ENCODE data around the gene LRFN2.

Gene LRFN2

GRCh38 chr6:40485300-40485699 is 101.9 kb downstream of the LRFN2 start:
- FAIRE-seq (no peak), DNase-seq (ENCODE audit: extremely low spot score, insufficient read length, low read depth) (no peak)

- DNase-seq (ENCODE audit: extremely low spot score, insufficient read length, low read depth) (no peak), FAIRE-seq (no peak)
Measured at GRCh38 chr6:40484066-40484465, 103.1 kb downstream of the LRFN2 start.

GRCh38 chr6:40482532-40482931 is 104.6 kb downstream of the LRFN2 start:
- FAIRE-seq, result no peak

DNA sequence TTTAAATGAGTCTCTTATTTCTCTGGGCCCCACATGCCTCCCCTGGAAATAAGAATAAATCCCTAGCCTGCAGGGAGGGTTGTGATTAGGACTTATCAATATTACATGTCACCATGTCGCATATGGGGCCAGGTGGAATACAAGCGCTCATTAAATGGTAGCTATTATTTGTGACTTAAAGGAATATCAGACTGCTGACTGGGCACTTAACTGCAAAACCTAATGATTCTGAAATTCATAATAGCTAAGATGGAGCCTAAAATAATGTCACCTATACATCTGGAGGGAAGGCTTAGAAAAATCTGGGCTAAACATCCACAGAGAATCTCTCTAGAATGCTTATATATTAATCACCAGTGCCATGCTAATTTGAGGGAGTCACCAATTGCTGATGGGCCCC is 106.5 kb downstream of the LRFN2 start:
- FAIRE-seq, result no peak
- DNase-seq (ENCODE audit: extremely low spot score, insufficient read length, low read depth), result no peak

More at GRCh38 chr6:40482532-40482931, 104.6 kb downstream of the LRFN2 start:
- DNase-seq (ENCODE audit: extremely low spot score, insufficient read length, low read depth), result no peak

DNA sequence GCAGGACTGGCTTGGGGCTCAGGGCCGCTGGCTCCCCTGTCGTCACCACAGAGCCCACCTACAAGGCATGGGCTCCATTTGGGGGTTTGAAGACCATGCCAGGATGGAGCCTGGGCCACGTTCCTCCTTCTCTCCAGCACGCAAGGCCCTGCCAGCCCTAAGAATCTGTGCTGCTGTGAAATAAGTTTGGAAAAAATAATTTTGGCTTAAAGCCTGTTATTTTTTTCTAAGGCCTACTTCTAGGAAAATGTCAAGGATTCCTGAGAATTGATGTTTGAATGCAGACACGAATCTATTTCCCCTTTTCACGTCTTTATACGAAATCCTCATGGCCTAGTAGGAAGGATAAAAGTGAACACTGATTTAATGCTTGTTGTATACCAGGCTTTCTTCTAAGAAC is 107.5 kb downstream of the LRFN2 start:
- FAIRE-seq (no peak), DNase-seq (ENCODE audit: extremely low spot score, insufficient read length, low read depth) (no peak)

DNA sequence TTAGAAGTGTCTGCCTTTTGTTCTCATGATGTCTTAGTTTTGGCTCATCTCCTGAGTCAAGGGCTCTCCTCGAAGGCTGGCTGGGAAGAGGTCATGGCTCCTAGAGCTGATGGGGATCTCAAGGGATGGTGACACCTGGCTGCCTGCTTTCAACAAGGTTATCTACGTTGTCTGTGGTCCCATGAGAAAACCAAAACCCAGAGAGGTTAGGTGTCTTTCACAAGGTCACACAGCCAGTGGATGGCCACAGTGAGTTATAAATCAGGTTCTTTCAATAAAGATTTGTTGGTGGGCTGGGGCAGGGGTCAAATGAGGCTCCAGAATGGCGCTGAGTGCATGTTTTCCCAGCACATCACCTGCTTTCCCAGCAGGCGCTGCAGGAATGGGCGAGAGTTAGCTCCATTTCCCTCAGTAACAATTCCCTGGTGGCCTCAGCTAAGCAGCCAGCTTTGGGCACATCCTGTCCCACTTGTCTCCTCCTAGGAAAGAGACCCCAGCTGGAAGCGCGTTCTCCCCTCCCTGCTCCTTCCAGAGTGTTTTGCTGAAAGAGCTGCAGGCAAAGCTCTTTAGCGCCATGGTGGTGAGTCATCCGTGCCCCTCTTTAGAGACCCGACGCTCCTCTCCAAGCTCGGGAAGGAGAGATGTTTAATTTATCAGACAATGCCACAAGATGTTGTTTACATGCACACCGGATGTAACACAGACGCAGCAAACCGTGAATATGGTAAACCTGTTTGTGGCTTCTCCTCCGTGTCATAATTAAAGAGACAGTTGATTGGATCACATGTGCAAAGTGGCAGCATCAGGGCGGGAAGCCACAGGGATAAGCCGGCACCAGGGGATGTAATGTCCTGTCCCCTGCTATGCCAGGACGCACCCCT is 109.7 kb downstream of the LRFN2 start:
- peak; percentile 2 for DNase-seq (ENCODE audit: extremely low spot score, insufficient read length, low read depth)
- no peak for FAIRE-seq

DNA sequence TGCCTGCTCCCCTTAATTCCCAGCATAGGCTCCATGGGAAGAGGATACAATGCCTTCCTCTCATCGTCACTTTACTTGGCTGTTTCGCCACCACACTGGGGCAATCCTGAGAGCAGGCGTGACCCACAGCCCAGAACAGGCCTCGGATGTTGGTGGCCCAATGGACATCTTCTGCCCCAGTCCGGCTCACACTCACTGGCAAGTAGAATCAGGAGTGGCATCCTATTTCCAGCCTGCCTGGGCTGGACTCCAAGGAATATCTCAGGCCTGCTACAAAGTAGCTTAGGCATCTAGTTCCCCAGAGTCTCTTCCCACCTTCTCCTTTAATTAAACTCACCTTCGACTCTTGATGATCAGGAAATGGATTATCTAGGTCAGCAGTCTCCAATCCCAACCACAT is 110.5 kb downstream of the LRFN2 start:
- no peak for FAIRE-seq

DNA sequence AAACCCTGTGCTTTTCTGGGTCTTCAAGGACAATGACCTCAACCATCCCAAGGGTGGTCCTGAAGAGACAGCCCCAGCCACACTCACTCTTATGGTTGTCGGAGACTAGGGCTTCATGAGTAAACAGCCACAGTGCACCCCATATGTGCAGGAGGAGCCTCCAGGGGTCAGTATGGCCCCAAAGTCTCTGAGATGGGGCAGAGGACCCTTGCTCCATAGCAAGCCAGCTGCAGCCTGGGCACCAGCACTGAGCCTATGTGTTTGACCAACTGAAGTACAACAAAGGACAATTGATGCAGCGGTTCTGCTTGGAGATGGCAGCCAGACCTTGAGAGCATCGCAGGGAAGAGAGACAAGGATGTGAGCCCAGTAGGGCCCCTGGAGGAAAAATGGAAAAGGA is 112.2 kb downstream of the LRFN2 start:
- DNase-seq (ENCODE audit: extremely low spot score, insufficient read length, low read depth) (no peak), FAIRE-seq (no peak)

More for the DNA sequence above, 110.5 kb downstream of the LRFN2 start:
- DNase-seq (ENCODE audit: extremely low spot score, insufficient read length, low read depth), result no peak

DNA sequence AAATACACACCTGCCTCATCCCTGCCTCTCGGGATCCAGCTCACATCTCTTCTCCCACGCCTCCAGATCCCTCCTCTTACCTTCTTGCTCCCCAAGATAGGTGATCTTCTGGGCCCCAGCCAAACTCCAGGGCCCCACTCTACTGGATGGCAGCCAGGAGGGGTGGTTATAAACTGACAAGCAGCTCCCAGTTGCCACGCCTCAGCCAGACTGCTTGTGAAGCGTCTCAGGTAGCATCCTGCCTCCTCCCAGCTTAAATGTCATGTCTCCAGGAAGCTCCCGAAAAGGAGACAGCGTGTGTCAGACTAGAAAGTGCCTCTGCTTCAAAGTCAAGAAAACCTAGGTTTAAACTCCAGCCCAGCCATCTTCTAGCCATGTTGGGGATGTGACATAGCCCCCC is 114.1 kb downstream of the LRFN2 start:
- FAIRE-seq, result no peak
- DNase-seq (ENCODE audit: extremely low spot score, insufficient read length, low read depth), result no peak

- FAIRE-seq, result no peak
- DNase-seq (ENCODE audit: extremely low spot score, insufficient read length, low read depth), result no peak
Measured at GRCh38 chr6:40472353-40472752, 114.8 kb downstream of the LRFN2 start.

DNA sequence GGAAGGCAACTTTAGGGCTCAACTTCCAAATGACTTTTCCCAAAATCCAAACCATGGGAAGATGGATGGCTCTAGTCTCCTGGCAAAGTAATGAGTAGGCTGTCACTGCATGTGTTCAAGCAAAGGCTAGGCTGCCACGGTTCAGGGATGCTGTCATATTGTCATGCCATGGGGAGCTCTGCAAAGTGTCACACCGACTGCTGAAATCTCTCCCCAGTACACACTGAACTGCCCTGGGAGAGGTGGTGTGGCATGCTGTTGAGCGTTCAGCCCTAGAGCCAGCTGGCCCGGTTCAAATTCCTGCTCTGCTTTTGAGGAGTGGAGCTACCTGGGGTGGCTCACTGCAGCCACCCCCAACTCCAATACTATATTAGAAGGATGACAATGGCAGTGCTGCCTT is 115.9 kb downstream of the LRFN2 start:
- FAIRE-seq (no peak), DNase-seq (ENCODE audit: extremely low spot score, insufficient read length, low read depth) (no peak)

DNA sequence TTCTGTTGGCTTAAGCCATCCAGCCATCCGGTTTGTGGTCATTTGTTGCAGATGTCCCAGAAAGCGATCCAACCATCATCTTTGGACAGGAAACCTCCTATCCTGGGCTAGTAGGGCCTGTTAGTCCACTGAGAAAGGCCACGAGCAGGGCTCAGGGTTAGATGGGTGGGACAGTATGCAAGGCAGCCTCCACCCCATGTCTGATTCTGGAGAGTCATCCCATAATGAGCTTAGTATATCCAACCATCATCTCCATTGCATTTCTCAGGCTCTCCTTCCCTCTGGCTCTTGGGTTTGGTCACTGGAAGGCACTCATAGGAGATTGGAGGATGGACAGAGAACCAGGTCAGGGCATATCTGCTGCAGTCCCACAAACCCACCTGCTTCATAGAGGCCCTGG is 117.8 kb downstream of the LRFN2 start:
- no peak for DNase-seq (ENCODE audit: extremely low spot score, insufficient read length, low read depth)
- FAIRE-seq, result no peak

- no peak for FAIRE-seq
Measured at GRCh38 chr6:40466986-40467539, 120.1 kb downstream of the LRFN2 start.

GRCh38 chr6:40461643-40462042 is 125.5 kb downstream of the LRFN2 start:
- DNase-seq (ENCODE audit: extremely low spot score, insufficient read length, low read depth) (no peak), FAIRE-seq (no peak)

More at GRCh38 chr6:40466986-40467539, 120.1 kb downstream of the LRFN2 start:
- no peak for DNase-seq (ENCODE audit: extremely low spot score, insufficient read length, low read depth)

- no peak for FAIRE-seq
- no peak for DNase-seq (ENCODE audit: extremely low spot score, insufficient read length, low read depth)
Measured at GRCh38 chr6:40460380-40460779, 126.8 kb downstream of the LRFN2 start.

DNA sequence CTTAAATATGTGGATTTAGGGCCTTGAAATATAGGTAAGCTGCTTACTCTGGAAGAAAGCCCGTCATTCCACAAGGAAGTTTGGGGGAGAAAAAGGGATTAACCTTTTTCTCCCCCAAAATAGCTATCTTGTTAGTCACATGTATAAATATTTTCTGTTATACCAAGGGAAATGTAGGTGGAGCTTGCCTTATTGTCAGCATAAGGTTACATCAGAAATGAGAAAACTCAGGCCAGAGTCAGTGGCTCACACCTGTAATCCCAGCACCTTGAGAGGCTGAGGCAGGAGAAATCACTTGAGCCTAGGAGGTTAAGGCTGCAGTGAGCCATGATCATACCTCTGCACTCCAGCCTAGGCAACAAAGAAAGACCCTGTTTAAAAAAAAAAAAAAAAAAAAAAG is 129.9 kb downstream of the LRFN2 start:
- DNase-seq (ENCODE audit: extremely low spot score, insufficient read length, low read depth) (no peak), FAIRE-seq (no peak)

DNA sequence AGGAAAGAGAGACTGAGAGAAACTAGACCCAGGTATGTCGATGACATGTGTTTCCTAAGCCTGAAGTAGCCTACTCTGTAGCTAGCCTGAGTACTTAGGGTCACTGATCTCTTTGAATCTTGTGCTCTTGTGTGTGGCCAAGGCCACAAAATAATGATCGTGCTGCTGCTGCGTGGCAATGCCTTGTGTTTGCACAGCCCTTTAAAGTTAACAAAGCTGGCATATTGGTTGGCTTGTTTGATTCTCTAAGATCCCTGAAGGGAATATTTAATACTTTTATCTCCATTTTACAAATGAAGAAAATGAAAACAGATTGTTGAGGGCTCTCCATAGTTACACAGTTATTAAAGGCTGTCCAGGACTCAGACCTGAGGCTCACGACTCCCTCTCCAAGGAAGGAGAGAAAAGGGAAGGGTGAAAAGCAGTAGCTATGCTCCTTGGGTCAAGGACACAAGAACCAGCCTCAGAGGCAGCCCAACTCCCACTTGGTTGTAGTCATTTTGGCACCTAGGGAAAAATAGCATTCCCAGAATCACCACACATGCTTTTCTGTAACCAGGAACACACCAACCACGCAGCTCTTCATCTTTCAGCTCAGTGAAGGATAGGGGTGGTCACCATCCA is 130.7 kb downstream of the LRFN2 start:
- no peak for DNase-seq (ENCODE audit: extremely low spot score, insufficient read length, low read depth)
- no peak for FAIRE-seq

- FAIRE-seq (no peak), DNase-seq (ENCODE audit: extremely low spot score, insufficient read length, low read depth) (no peak)
Measured at GRCh38 chr6:40455686-40456389, 131.3 kb downstream of the LRFN2 start.

DNA sequence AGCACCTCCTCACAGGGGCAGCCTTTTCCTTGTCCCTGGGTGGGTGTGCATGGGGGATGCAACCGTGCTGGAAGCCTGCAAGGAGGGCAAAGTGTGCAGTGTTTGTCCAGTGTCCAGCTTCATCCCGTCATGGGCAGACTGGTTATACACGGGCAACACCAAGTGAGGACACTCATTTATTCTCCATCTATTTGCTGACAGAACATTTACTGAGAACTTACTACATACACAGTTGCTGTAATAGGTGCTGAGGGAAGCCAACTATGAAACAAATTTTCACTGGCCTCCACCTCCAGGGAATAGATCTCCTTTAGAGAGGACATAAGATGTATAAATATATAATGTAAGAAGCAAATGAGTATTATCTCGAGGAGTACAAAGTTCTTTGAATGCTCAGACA is 136.7 kb downstream of the LRFN2 start:
- DNase-seq (ENCODE audit: extremely low spot score, insufficient read length, low read depth) (no peak), FAIRE-seq (no peak)

- FAIRE-seq, result no peak
- DNase-seq (ENCODE audit: extremely low spot score, insufficient read length, low read depth), result no peak
Measured at GRCh38 chr6:40444811-40445210, 142.4 kb downstream of the LRFN2 start.

DNA sequence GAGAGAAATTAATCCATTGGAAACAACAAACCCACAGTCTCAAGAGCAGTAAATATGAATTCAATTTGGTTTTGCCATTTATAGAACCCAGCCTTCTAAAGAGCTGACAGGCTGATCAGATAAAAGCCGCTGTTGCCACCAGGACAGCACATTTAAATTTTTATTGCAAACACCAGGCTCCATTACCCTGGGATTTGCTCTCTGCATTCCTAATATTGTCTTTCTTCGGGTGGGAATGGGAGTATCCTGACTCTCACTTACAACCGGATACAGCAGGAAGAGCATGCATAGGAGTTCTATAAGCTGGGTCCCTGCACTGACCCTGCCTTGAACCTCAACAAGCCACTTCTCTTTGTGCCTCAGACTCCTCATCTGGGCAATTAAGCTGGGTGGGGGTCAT is 142.9 kb downstream of the LRFN2 start:
- DNase-seq (ENCODE audit: extremely low spot score, insufficient read length, low read depth) (no peak), FAIRE-seq (no peak)

Measured in GM18507 (cell line).